Measurements from ENCODE around the gene TMEM154.

Gene TMEM154

DNA sequence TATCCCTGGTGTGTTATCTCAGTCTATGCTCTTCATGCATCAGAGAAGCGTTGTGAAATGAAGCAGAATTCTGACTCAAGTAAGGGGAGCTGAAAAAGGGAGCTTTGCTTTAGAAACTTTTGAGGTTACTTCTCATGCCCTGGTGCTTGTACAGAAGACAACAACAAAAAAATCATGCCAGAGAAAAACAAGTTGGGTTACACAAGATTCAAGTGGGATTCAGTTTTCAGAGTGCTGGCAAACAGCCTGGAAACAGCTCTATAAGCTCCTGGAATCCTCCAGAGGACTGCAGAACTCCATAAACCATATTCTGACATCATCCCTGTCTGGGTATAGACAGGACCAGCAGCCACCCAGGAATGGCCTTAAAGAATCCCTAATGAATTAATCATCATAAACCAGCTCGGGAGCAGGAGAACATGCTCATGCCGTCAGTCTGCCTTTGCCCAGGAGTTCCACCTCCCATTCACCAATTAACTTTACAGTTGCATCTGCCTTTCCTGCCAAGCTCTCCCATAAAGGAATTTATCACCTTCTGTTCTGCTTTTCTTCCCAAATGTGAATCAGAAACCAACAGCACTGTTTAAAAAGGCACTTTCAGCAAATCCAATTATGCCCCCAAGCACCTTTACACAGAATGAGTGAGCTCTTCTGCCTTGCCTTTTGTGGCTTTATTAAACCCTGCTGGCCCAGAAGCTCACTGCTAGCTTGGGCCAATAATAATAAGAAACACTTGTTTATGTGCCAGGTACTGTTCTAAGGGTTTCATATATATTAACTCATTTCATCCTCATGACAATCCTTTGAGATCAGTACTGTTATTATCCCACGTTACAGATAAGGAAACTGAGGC lies 89.4 kb downstream of the TMEM154 start:
- no peak for DNase-seq (ENCODE audit: low spot score)

- DNase-seq (ENCODE audit: low spot score), result no peak
Measured at GRCh38 chr4:152588869-152589268, 90.9 kb downstream of the TMEM154 start.

DNA sequence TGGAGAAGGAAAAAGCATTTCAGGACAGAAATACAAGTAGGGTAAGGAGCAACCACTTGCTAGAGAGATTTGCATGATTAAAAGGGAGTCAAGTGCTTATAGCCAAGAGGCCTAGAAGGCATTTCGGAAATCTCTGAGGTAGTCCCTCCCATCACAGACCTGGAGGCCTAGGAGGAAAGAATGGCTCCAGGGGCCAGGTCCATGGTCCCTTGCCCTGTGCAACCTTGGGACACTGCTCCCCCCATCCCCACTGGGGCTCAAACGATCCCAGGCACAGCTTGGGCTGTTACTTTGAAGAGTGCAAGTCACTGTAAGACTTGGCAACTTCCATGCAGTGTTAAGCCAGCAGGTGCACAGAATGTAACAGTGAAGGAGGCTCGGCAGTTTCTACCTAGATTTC lies 92.7 kb downstream of the TMEM154 start:
- DNase-seq (ENCODE audit: low spot score), result no peak

DNA sequence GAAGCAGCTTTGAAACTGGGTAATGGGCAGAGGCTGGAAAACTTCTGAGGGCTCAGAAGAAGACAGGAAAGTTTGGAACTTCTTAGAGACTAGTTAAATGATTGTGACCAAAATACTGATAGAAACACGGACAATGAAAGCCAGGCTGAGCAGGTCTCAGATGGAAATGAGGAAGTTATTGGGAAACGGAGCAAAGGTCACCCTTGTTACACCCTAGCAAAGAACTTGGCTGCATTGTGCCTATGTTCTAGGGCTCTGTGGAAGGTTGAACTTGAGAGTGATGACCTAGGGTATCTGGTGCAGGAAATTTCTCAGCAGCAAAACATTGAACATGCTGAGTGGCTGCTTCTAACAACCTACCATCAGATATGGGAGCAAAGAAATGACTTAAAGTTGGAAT lies 93.1 kb downstream of the TMEM154 start:
- no peak for DNase-seq (ENCODE audit: low spot score)

DNA sequence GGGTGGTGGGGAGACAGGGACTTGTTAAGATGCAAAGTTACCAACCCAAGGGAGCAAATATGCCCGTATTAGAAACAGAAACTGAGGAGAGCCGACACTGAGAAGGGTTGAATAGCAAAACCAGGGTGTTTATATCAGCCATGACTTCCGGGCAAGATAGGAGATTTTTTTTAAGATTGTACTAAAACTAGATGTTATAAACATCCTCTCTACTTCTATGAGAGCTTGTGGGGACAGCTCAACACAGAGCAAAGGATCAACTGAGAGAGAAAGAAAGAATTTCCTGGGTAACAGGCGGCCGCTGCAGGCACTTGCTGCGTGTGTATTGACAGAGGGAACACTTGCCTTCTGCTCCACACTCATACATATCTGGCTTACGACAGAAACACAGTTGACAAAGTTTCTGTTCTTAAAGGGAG lies 94.8 kb downstream of the TMEM154 start:
- DNase-seq (ENCODE audit: low spot score), result no peak

- peak; percentile 23 for DNase-seq (ENCODE audit: low spot score)
Measured at GRCh38 chr4:152581536-152582160, 98.1 kb downstream of the TMEM154 start.

DNA sequence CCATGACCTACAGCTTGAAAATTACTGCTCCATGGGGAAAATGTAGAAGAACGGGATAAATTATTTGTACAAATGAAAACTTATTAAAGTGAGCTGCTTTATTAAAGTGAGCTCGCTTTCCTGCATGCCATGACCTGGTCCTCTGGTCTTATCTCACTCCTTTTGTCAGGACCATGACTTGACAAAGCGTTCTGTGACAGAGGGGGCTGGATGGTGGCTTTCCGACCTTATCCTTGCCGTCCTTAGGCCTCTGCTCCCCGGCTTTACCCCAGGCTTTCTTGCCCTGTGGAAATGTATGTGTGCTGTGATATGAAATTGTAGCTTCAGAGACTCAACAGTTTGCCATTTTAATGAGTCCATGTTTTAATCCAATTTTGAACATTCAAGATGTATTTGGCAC lies 99.9 kb downstream of the TMEM154 start:
- no peak for DNase-seq (ENCODE audit: low spot score)

DNA sequence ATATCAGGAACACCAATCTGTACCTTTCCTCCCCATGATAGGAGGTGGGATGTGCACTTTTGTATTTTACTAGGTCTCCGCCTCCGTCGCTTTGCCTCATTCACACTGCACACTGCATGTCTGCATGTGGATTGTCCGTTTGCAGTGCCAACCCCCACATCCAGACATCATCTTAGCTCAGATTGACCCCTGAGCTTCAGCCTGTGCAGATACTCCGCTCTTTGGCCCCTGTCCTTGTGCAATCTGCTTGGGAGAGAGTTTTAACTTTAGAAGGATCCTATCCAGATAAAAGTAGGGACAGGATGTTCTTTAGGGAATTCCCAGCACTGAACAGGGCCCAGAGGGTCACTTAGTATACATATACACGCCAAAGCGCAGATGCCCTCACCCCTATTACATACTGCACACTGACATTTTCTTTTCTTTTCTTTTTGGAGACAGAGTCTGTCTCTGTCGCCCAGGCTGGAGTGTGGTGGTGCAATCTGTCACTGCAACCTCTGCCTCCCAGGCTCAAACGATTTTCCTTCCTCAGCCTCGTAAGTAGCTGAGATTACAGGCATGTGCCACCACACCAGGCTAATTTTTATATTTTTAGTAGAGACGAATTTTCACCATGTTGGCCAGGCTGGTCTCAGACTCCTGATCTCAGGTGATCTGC lies 100.6 kb downstream of the TMEM154 start:
- DNase-seq (ENCODE audit: low spot score), result peak; percentile 24

GRCh38 chr4:152578670-152579069 lies 101.1 kb downstream of the TMEM154 start:
- DNase-seq (ENCODE audit: low spot score), result no peak

- DNase-seq (ENCODE audit: low spot score), result no peak
Measured at GRCh38 chr4:152577708-152578396, 101.9 kb downstream of the TMEM154 start.

GRCh38 chr4:152575533-152575932 lies 104.3 kb downstream of the TMEM154 start:
- peak; percentile 23 for DNase-seq (ENCODE audit: low spot score)

DNA sequence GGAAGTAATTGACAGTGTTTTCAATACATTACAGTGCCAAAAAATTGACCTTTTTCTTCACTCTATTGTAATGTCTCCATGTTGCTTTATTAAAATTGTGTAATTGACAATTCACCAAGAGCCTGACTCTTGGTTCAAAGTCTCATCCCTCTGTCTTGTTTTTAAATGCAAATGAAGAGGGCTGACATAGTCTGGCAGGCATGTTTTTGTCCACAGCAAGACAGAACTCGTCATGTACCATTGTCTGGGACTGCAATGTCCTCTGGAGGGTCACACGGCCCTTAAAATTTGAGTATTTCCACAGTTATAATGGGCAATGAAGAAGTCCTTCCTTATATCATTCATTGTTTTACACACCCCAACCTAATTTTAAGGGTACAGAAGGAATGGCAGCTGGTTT lies 105.9 kb downstream of the TMEM154 start:
- no peak for DNase-seq (ENCODE audit: low spot score)

DNA sequence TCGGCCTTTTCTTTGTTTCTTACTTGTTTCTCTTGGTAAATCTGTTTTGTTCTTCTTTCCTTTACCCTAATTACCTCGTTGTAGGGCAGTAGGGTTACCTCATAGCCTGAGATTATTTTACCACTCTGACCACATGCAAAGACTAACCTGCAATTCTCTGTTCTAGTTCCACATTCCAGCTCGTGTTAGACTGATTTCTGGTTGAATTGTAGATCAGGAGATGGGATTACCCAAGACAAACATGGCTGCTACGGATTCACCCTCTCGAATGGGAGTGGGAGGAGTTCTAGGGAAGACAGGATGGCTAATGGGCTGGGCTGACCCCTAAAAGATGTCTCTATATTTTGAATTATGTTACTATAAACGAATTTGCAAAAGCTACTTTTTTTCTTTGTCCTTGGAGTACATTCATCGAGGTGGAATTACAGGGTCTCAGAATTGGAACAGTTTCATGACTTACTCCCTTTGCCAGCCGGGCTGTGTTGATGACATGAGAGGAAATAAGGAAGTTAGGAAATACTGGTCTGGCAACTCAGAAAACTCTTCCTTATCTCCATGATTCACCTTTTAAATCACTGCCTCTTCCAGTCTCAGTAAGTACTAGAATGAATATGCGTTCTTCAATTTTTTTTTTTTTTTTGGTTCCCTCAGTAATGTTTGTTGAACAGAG lies 107.2 kb downstream of the TMEM154 start:
- DNase-seq (ENCODE audit: low spot score), result no peak

DNA sequence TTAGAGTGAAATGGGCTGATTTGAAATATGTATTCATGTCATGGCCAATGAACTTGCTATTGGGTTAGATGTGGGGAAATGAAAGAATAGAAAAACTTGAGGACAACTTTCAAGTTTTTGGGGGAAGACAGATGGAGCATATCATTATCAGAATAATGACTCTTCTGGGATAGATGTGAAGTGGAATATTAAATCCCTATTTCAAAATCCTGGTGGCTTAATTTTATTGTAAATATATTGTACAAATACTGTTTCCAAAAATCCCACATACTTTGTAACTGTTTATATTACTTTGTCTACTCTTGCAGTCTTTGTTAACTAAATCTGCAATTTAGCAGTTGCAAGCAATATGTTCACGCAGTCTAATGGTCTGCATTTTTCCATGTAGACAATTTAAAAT lies 108.0 kb downstream of the TMEM154 start:
- no peak for DNase-seq (ENCODE audit: low spot score)

DNA sequence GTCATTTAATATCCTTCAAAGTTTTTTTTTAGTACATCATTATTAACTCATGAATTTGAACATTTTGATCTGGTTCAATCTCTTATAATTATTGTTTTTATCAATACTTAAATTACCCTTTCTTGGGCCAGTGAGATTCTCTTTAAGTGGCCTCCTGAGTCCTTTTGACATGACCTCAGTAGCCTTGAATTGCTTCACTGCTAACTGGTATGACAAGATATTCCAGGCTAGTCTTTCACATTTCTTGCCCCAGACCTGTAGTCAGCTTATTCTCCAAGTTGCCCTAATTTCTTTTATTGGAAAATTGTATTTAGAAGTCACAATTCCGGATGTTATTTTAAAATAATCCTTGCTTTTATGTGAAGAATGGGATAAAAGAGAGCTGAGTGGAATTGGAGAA lies 108.5 kb downstream of the TMEM154 start:
- no peak for DNase-seq (ENCODE audit: low spot score)

Measured in HuH-7 (cell line).